PC-9 (cell line): ENCODE results near the gene MYLK3. TPM values are rescaled to one million over a fixed set of nuclear protein-coding genes. Genes with fewer than 3 reads are reported as not detected.

Experiments
- Bru-seq: library from RNA; stranded (reverse); fragments of 400-500 nt; gene quantifications from one replicate; lab custom pipeline; 2021; lab: Mats Ljungman, UMichigan
- BruChase-seq, 2 experiments: library from RNA; stranded (reverse); fragments of 400-500 nt; gene quantifications; one replicate each; lab custom pipeline; 2021; lab: Mats Ljungman, UMichigan
- BruUV-seq: library from RNA; stranded (reverse); fragments of 400-500 nt; replicated peaks from 2 replicates; lab custom pipeline; 2021; lab: Mats Ljungman, UMichigan
- CTCF ChIA-PET: fragments of 300-600 bp; sonication (Branson Sonifier 250); formaldehyde crosslinking; loops from one replicate; lab custom pipeline; 2022; ENCODE audit warnings: antibody characterized with exemption; lab: Charles Lee
- POLR2A ChIA-PET: fragments of 300-600 bp; sonication (Branson Sonifier 250); formaldehyde crosslinking; loops from one replicate; lab custom pipeline; 2022; ENCODE audit warnings: antibody characterized with exemption; ENCODE audit not compliant: unreplicated experiment; lab: Charles Lee
- DNase-seq, 2 experiments: peaks; one replicate each; pipeline versions ENCODE4 v3.0.0 to v3.0.0-alpha.2; 2015 to 2022; ENCODE audit warnings: mixed read lengths in 1 of 2
- H2AFZ ChIP-seq: fragments of 200-600 bp; sonication (generic); 2 replicates; pipeline ENCODE4 v1.8.1; 2017; ENCODE audit warnings: antibody characterized with exemption
- H3F3A ChIP-seq: fragments of 200-600 bp; sonication (generic); 2 replicates; pipeline ENCODE4 v1.8.1; 2017; ENCODE audit warnings: antibody characterized with exemption, mild to moderate bottlenecking, low read depth; ENCODE audit not compliant: insufficient read depth
- H3K27ac ChIP-seq: fragments of 200-600 bp; sonication (generic); 2 replicates; pipeline ENCODE4 v1.6.1; 2016; ENCODE audit warnings: mixed run types
- H3K27me3 ChIP-seq: fragments of 200-600 bp; sonication (generic); 2 replicates; pipeline ENCODE4 v1.6.1; 2016; ENCODE audit warnings: low read depth, mixed run types; ENCODE audit not compliant: insufficient read depth
- H3K36me3 ChIP-seq: fragments of 200-600 bp; sonication (generic); 2 replicates; pipeline ENCODE4 v1.6.1; 2016; ENCODE audit warnings: low read depth, mixed run types
- H3K4me1 ChIP-seq: fragments of 200-600 bp; sonication (generic); replicated peaks from 2 replicates; pipeline ENCODE4 v1.6.1; 2016; ENCODE audit warnings: mixed run types; ENCODE audit not compliant: insufficient read depth
- H3K4me2 ChIP-seq: fragments of 200-600 bp; sonication (generic); 2 replicates; pipeline ENCODE4 v1.6.1; 2017; ENCODE audit warnings: mixed run types
- H3K4me3 ChIP-seq: fragments of 200-600 bp; sonication (generic); 2 replicates; pipeline ENCODE4 v1.6.1; 2016; ENCODE audit warnings: mixed run types
- H3K79me2 ChIP-seq: fragments of 200-600 bp; sonication (generic); 2 replicates; pipeline ENCODE4 v1.6.1; 2017; ENCODE audit warnings: low read depth, mixed run types
- H3K9me2 ChIP-seq: fragments of 200-600 bp; sonication (generic); 2 replicates; pipeline ENCODE4 v1.8.1; 2017; ENCODE audit warnings: mild to moderate bottlenecking; ENCODE audit not compliant: insufficient read depth
- H3K9me3 ChIP-seq: fragments of 200-600 bp; sonication (generic); 2 replicates; pipeline ENCODE4 v1.8.1; 2016; ENCODE audit warnings: low read depth; ENCODE audit not compliant: insufficient read depth
- H4K20me1 ChIP-seq: fragments of 200-600 bp; sonication (generic); 2 replicates; pipeline ENCODE4 v1.8.1; 2017; ENCODE audit not compliant: insufficient read depth
- CTCF ChIP-seq: fragments of 200-600 bp; sonication (generic); conservative IDR thresholded peaks from 2 replicates; pipeline ENCODE4 v1.6.1; 2017; ENCODE audit warnings: mixed run types, antibody characterized with exemption, mild to moderate bottlenecking, moderate library complexity
- EZH2 ChIP-seq: fragments of 200-600 bp; sonication (generic); IDR thresholded peaks from 2 replicates; pipeline ENCODE4 v1.8.0; 2017; ENCODE audit warnings: antibody characterized with exemption, low read depth
- intact Hi-C: fragments of 100-400 bp; cut with micrococcal nuclease; formaldehyde crosslinking; loops from one replicate; pipeline ENCODE4 v1.10.0; 2022; ENCODE audit not compliant: unreplicated experiment
- long read RNA-seq: library from polyadenylated mRNA; stranded (forward); transcript quantifications from one replicate; pipeline ENCODE4 v2.0.0, GENCODE V29; 2022
- total RNA-seq: library from RNA; stranded (reverse); gene quantifications from 2 replicates; pipeline ENCODE4 v1.2.3, GENCODE V29; 2021

Gene MYLK3
- total RNA-seq (0.28 and 0.68 TPM in 2 replicates), Bru-seq, nascent RNA (percentile 23 among the genes with signal in this experiment), BruChase-seq, experiment 1, labeled RNA remaining after a 2-hour chase (percentile 30 among the genes with signal in this experiment), BruChase-seq, experiment 2, labeled RNA remaining after a 6-hour chase (percentile 27 among the genes with signal in this experiment)
- long read RNA-seq: 0 reads

GRCh38 chr16:46747777-46748651 lies at the start of gene MYLK3:
Gene MYLK3 (minus strand): TSS chr16:46748344. CDS start chr16:46748193, 151 bp downstream.
- DNase-seq: no peak
- CTCF ChIA-PET: no interaction called here
- H3K4me3 ChIP-seq: no peak within 1 kb of the TSS
- no peaks in the 10 kb centered on the region for H4K20me1 ChIP-seq
- H3K79me2 ChIP-seq: no peaks in the 10 kb centered on the region
- H3K4me2 ChIP-seq: no peak within 1 kb of the TSS
- H3K27me3 ChIP-seq: no peaks in the 10 kb centered on the region
- no peaks in the 10 kb centered on the region for H3K36me3 ChIP-seq
- H3K9me2 ChIP-seq: no peaks in the 10 kb centered on the region
- intact Hi-C loops: no loop called here
- 0 out of 2 replicates have a peak, but pooled peaks cover 3% of the 10 kb centered on the region for H3F3A ChIP-seq
- no peaks in the 10 kb centered on the region for H3K9me3 ChIP-seq
- BruUV-seq: no TSS peak
- POLR2A ChIA-PET: no interaction called here
- H3K4me1 ChIP-seq: no peaks in the 10 kb centered on the region
- H3K27ac ChIP-seq: no peak within 1 kb of the TSS
- no peak for TF ChIP-seq EZH2
- no peak for TF ChIP-seq CTCF
- no peak within 1 kb of the TSS for H2AFZ ChIP-seq

GRCh38 chr16:46797501-46797900 lies 49.4 kb upstream of the MYLK3 start:
- ChIA-PET POLR2A (no interaction called here), CTCF (interaction anchor here (0.6 kb wide), 1 partner anchor 12 kb away, joined by 4 read pairs; no protein-coding TSS in a partner anchor)
- Histone ChIP-seq H3K9me3 (0 out of 2 replicates have a peak, but pooled peaks cover 7% of the 10 kb centered on the region), H3F3A (no peaks in the 10 kb centered on the region), H3K27ac (no peak overlapping the region), H3K4me1 (no peaks in the 10 kb centered on the region), H3K4me3 (no peak overlapping the region), H3K79me2 (no peaks in the 10 kb centered on the region), H2AFZ (no peak overlapping the region), H3K27me3 (no peaks in the 10 kb centered on the region), H4K20me1 (no peaks in the 10 kb centered on the region), H3K9me2 (no peaks in the 10 kb centered on the region), H3K4me2 (no peak overlapping the region), H3K36me3 (peaks cover 5% of the 10 kb centered on the region; the same call in 1 of the 2 replicates)
- DNase-seq: no peak
- BruUV-seq: no TSS peak
- intact Hi-C loops: no loop called here
- TF ChIP-seq EZH2: no peak
- no peak for TF ChIP-seq CTCF

GRCh38 chr16:46796764-46797269 lies 48.7 kb upstream of the MYLK3 start:
- H3F3A ChIP-seq: no peaks in the 10 kb centered on the region
- no peaks in the 10 kb centered on the region for H3K9me2 ChIP-seq
- no peak overlapping the region for H3K4me3 ChIP-seq
- H3K9me3 ChIP-seq: 0 out of 2 replicates have a peak, but pooled peaks cover 7% of the 10 kb centered on the region
- no peak overlapping the region for H3K4me2 ChIP-seq
- no peaks in the 10 kb centered on the region for H3K4me1 ChIP-seq
- no peak for DNase-seq
- H3K27me3 ChIP-seq: no peaks in the 10 kb centered on the region
- 0 out of 2 replicates have a peak, but pooled peaks cover 5% of the 10 kb centered on the region for H3K36me3 ChIP-seq
- TF ChIP-seq CTCF (no peak), EZH2 (no peak)
- no TSS peak for BruUV-seq
- ChIA-PET CTCF (no interaction called here), POLR2A (interaction anchor here (0.5 kb wide), 1 partner anchor 27 kb away, joined by 4 read pairs; no protein-coding TSS in a partner anchor)
- no peaks in the 10 kb centered on the region for H4K20me1 ChIP-seq
- H3K79me2 ChIP-seq: no peaks in the 10 kb centered on the region
- H3K27ac ChIP-seq: no peak overlapping the region
- intact Hi-C loops: no loop called here
- H2AFZ ChIP-seq: no peak overlapping the region
